ENCODE measurements around the gene CHTOP.

DNA sequence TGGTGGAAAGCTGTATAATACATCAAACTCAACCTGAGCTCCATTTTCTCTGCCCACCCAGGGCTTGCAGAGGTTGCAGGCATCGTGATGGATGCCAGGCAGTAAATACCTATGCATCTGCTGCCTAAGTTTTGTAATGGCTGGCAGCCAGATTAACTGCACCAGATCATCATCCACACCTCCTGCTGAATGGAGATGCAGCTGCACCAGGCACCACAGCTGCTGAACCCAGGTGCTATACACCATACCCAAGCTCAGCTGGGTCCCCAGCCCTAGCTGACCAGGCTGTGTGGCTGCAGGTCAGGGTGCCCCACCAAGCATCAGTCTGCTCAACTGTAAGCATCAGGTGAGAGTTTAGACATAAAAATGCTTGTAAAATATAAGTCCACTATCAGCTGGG, 17.9 kb downstream of the CHTOP start:
- TF ChIP-seq, protein P1, sequence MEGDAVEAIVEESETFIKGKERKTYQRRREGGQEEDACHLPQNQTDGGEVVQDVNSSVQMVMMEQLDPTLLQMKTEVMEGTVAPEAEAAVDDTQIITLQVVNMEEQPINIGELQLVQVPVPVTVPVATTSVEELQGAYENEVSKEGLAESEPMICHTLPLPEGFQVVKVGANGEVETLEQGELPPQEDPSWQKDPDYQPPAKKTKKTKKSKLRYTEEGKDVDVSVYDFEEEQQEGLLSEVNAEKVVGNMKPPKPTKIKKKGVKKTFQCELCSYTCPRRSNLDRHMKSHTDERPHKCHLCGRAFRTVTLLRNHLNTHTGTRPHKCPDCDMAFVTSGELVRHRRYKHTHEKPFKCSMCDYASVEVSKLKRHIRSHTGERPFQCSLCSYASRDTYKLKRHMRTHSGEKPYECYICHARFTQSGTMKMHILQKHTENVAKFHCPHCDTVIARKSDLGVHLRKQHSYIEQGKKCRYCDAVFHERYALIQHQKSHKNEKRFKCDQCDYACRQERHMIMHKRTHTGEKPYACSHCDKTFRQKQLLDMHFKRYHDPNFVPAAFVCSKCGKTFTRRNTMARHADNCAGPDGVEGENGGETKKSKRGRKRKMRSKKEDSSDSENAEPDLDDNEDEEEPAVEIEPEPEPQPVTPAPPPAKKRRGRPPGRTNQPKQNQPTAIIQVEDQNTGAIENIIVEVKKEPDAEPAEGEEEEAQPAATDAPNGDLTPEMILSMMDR (IDR thresholded peaks at IDR 0.05), result no peak
- no peak for TF ChIP-seq POLR2A (IDR thresholded peaks at IDR 0.05)
- no peak for TF ChIP-seq POLR2AphosphoS5 (IDR thresholded peaks at IDR 0.05)

All from breast epithelium (tissue), 3 donors.